CD14-positive monocyte (primary cell): ENCODE data around the gene RFX2. TPM values are rescaled to one million over a fixed set of nuclear protein-coding genes. Genes with fewer than 3 reads are reported as not detected.

Source experiments
- DNase-seq, 3 donors: peaks; one replicate each; pipeline ENCODE4 v3.0.0-alpha.2; 2011 to 2022
- H2AFZ ChIP-seq: 2 replicates; pipeline ENCODE4 v1.6.0; 2012; ENCODE audit warnings: mild to moderate bottlenecking, low read depth, low read length, inconsistent platforms; ENCODE audit not compliant: insufficient read depth, poor library complexity, severe bottlenecking
- H3K27ac ChIP-seq, 2 donors: 1 replicate in 1 of 2; 2 replicates in 1 of 2; pipeline ENCODE4 v1.5.1; 2012 to 2013; ENCODE audit warnings: low read length in 2 of 2, control low read depth in 1 of 2, inconsistent platforms in 1 of 2, low read depth in 1 of 2, mild to moderate bottlenecking in 1 of 2
- H3K27me3 ChIP-seq, 2 donors: one replicate each; pipeline versions ENCODE4 v1.6.0 to v1.6.1; 2011 to 2013; ENCODE audit warnings: low read length in 2 of 2; ENCODE audit not compliant: control insufficient read depth in 2 of 2, insufficient read depth in 2 of 2
- H3K36me3 ChIP-seq, 2 donors: replicated peaks in 1 of 2; 1 replicate in 1 of 2; 2 replicates in 1 of 2; pipeline versions ENCODE4 v1.5.1 to v1.6.1; 2012 to 2013; ENCODE audit warnings: low read length in 2 of 2, control low read depth in 1 of 2, inconsistent platforms in 1 of 2, mild to moderate bottlenecking in 1 of 2; ENCODE audit not compliant: insufficient read depth in 2 of 2, control insufficient read depth in 1 of 2
- H3K4me1 ChIP-seq, 2 donors: 1 replicate in 1 of 2; 2 replicates in 1 of 2; pipeline versions ENCODE4 v1.5.1 to v1.6.1; 2012 to 2013; ENCODE audit warnings: low read length in 2 of 2, control low read depth in 1 of 2, inconsistent platforms in 1 of 2, mild to moderate bottlenecking in 1 of 2, moderate library complexity in 1 of 2; ENCODE audit not compliant: insufficient read depth in 2 of 2, control insufficient read depth in 1 of 2
- H3K4me2 ChIP-seq: replicated peaks from 2 replicates; pipeline ENCODE3; 2012; ENCODE audit warnings: low read length, moderate library complexity, mild to moderate bottlenecking; ENCODE audit not compliant: poor library complexity, severe bottlenecking; ENCODE audit errors: extremely low read depth
- H3K4me3 ChIP-seq, 3 experiments: fragments of 200-600 bp in 1 of 3; sonication (generic) in 1 of 3; replicated peaks in 1 of 3; 1 replicate in 2 of 3; 2 replicates in 1 of 3; pipeline ENCODE4 v1.5.1; 2011 to 2013; ENCODE audit warnings: low read length in 3 of 3, mild to moderate bottlenecking in 3 of 3, control low read depth in 2 of 3, low read depth in 2 of 3, inconsistent platforms in 1 of 3, moderate library complexity in 1 of 3
- H3K79me2 ChIP-seq: 2 replicates; pipeline ENCODE4 v1.6.0; 2012; ENCODE audit warnings: mild to moderate bottlenecking, control low read depth, inconsistent platforms, low read length, moderate library complexity; ENCODE audit not compliant: insufficient read depth
- H3K9ac ChIP-seq: 2 replicates; pipeline ENCODE4 v1.6.0; 2017; ENCODE audit warnings: low read length, mild to moderate bottlenecking; ENCODE audit not compliant: insufficient read depth, poor library complexity, severe bottlenecking
- H3K9me3 ChIP-seq, 2 donors: replicated peaks in 1 of 2; 1 replicate in 1 of 2; 2 replicates in 1 of 2; pipeline versions ENCODE4 v1.5.1 to v1.6.1; 2012 to 2013; ENCODE audit warnings: low read length in 2 of 2, control low read depth in 1 of 2; ENCODE audit not compliant: control insufficient read depth in 1 of 2, insufficient read depth in 1 of 2
- H4K20me1 ChIP-seq: 2 replicates; pipeline ENCODE4 v1.6.0; 2012; ENCODE audit warnings: mild to moderate bottlenecking, low read length, control low read depth, moderate library complexity; ENCODE audit not compliant: insufficient read depth
- H3K27ac Mint-ChIP-seq, 7 donors: one replicate each; pipeline ENCODE4 v1.8.0; 2020; ENCODE audit warnings: mild to moderate bottlenecking in 7 of 7, mixed read lengths in 7 of 7, moderate library complexity in 6 of 7, inconsistent platforms in 2 of 7
- H3K27me3 Mint-ChIP-seq, 3 donors: one replicate each; pipeline ENCODE4 v1.8.0; 2021 to 2022; ENCODE audit warnings: low read depth in 3 of 3, mild to moderate bottlenecking in 3 of 3, mixed read lengths in 3 of 3, moderate library complexity in 3 of 3, inconsistent platforms in 1 of 3
- H3K36me3 Mint-ChIP-seq, 2 donors: one replicate each; pipeline ENCODE4 v1.8.0; 2020; ENCODE audit warnings: mixed read lengths in 2 of 2, inconsistent platforms in 1 of 2, mild to moderate bottlenecking in 1 of 2
- H3K4me1 Mint-ChIP-seq: one replicate; pipeline ENCODE4 v1.8.0; 2020; ENCODE audit warnings: mild to moderate bottlenecking, mixed read lengths
- H3K4me3 Mint-ChIP-seq, 2 donors: one replicate each; pipeline ENCODE4 v1.8.0; 2020; ENCODE audit warnings: mild to moderate bottlenecking in 2 of 2, mixed read lengths in 2 of 2, moderate library complexity in 1 of 2
- H3K9me3 Mint-ChIP-seq, 7 donors: one replicate each; pipeline ENCODE4 v1.8.0; 2020 to 2022; ENCODE audit warnings: mixed read lengths in 7 of 7, mild to moderate bottlenecking in 6 of 7, moderate library complexity in 6 of 7, inconsistent platforms in 2 of 7
- CTCF ChIP-seq: fragments of 200-600 bp; IDR thresholded peaks from one replicate; pipeline ENCODE4 v1.8.0; 2022; ENCODE audit warnings: antibody characterized with exemption, mild to moderate bottlenecking
- WGBS: methylation state at CpG from one replicate; pipeline ENCODE4 v1.1.5; 2013; ENCODE audit warnings: missing lambda C conversion rate; ENCODE audit not compliant: insufficient coverage; 5-methylcytosine and 5-hydroxymethylcytosine counted together
- intact Hi-C, 2 donors: fragments of 100-400 bp; cut with micrococcal nuclease; formaldehyde crosslinking; loops; one replicate each; pipeline versions ENCODE4 v1.15.0 to v1.15.1; 2023
- polyA plus RNA-seq, 3 donors: library from polyadenylated mRNA; depleted of rRNA in 1 of 3; unstranded in 2 of 3; stranded (reverse) in 1 of 3; fragments of 300-500 nt in 2 of 3; fragments of >200 nt in 1 of 3; fragmentation: Illumina TruSeq in 2 of 3; gene quantifications; 1 replicate in 2 of 3; 2 replicates in 1 of 3; pipeline ENCODE4 v1.2.3, GENCODE V29; 2012 to 2021

Gene RFX2
- polyA plus RNA-seq, 3 donors = 5.7 to 12.9 (median 8.7) TPM

- H3K4me1 Mint-ChIP-seq = no peaks in the 10 kb centered on the region
- H3K27ac Mint-ChIP-seq = no peak overlapping the region
- TF ChIP-seq CTCF = no peak
- H3K9me3 Mint-ChIP-seq = peaks cover 0 to 7% (median 2%) of the 10 kb centered on the region in 7 donors
- H2AFZ ChIP-seq = no peak overlapping the region
- H3K4me1 ChIP-seq = no peaks in the 10 kb centered on the region
- no peaks in the 10 kb centered on the region for H3K79me2 ChIP-seq
- H3K27me3 Mint-ChIP-seq = peaks cover 0 to 4% (median 2%) of the 10 kb centered on the region in 3 donors
- H3K4me3 Mint-ChIP-seq = no peak overlapping the region
- no peak overlapping the region for H3K4me2 ChIP-seq
- no peaks in the 10 kb centered on the region for H4K20me1 ChIP-seq
- DNase-seq = no peak
- H3K36me3 ChIP-seq = no peaks in the 10 kb centered on the region
- no peak overlapping the region for H3K4me3 ChIP-seq
- no peaks in the 10 kb centered on the region for H3K27me3 ChIP-seq
- no peaks in the 10 kb centered on the region for H3K9me3 ChIP-seq
- WGBS = 8% methylated on average over 2 of the region's 2 CpGs
- intact Hi-C loops = no loop called here
- no peak overlapping the region for H3K9ac ChIP-seq
- H3K27ac ChIP-seq = no peak overlapping the region
- no peaks in the 10 kb centered on the region for H3K36me3 Mint-ChIP-seq
Observed at GRCh38 chr19:6138511-6138910, 28.2 kb upstream of the RFX2 start.

- H3K4me3 ChIP-seq = no peak overlapping the region
- intact Hi-C loops = no loop called here
- H3K27ac Mint-ChIP-seq = peak overlapping the region in 1 of 7 donors; percentile 67
- no peak overlapping the region for H3K4me2 ChIP-seq
- H3K9me3 ChIP-seq = no peaks in the 10 kb centered on the region
- no peak overlapping the region for H3K27ac ChIP-seq
- H4K20me1 ChIP-seq = no peaks in the 10 kb centered on the region
- peaks cover 0 to 4% (median 2%) of the 10 kb centered on the region in 3 donors for H3K27me3 Mint-ChIP-seq
- 72% methylated on average over 5 of the region's 7 CpGs for WGBS
- H3K36me3 Mint-ChIP-seq = no peaks in the 10 kb centered on the region
- H3K4me1 Mint-ChIP-seq = no peaks in the 10 kb centered on the region
- no peaks in the 10 kb centered on the region for H3K27me3 ChIP-seq
- H3K9me3 Mint-ChIP-seq = peaks cover 0 to 7% (median 2%) of the 10 kb centered on the region in 7 donors
- TF ChIP-seq CTCF = no peak
- no peak overlapping the region for H3K9ac ChIP-seq
- no peaks in the 10 kb centered on the region for H3K79me2 ChIP-seq
- H3K4me1 ChIP-seq = no peaks in the 10 kb centered on the region
- no peak overlapping the region for H2AFZ ChIP-seq
- no peak overlapping the region for H3K4me3 Mint-ChIP-seq
- no peak for DNase-seq
- no peaks in the 10 kb centered on the region for H3K36me3 ChIP-seq
Observed at GRCh38 chr19:6138066-6138465, 27.8 kb upstream of the RFX2 start.
